Neuronal stem cell (in vitro differentiated cells): ENCODE measurements around the gene DUSP2.

ENCODE experiments used
- DNase-seq: peaks from one replicate; pipeline ENCODE4 v3.0.0-alpha.2; 2013; ENCODE audit warnings: low spot score
- H2AFZ ChIP-seq: one replicate; pipeline ENCODE4 v1.6.1; 2013; ENCODE audit warnings: mild to moderate bottlenecking, low read length, inconsistent platforms
- H2AK5ac ChIP-seq: 2 replicates; pipeline ENCODE4 v1.6.1; 2013; ENCODE audit warnings: low read depth, mild to moderate bottlenecking, inconsistent platforms, low read length, moderate library complexity, mixed read lengths
- H2BK120ac ChIP-seq: 2 replicates; pipeline ENCODE4 v1.6.1; 2013; ENCODE audit warnings: low read depth, mild to moderate bottlenecking, inconsistent platforms, low read length, moderate library complexity, mixed read lengths
- H2BK12ac ChIP-seq: one replicate; pipeline ENCODE4 v1.6.1; 2013; ENCODE audit warnings: low read length, inconsistent platforms
- H2BK15ac ChIP-seq: 2 replicates; pipeline ENCODE4 v1.6.1; 2013; ENCODE audit warnings: mild to moderate bottlenecking, low read length, inconsistent platforms, mixed read lengths
- H2BK5ac ChIP-seq: one replicate; pipeline ENCODE4 v1.6.1; 2013; ENCODE audit warnings: inconsistent platforms, mild to moderate bottlenecking, low read length, moderate library complexity
- H3K14ac ChIP-seq: one replicate; pipeline ENCODE4 v1.6.1; 2013; ENCODE audit warnings: low read length, inconsistent platforms
- H3K18ac ChIP-seq: 2 replicates; pipeline ENCODE4 v1.6.1; 2013; ENCODE audit warnings: low read length, inconsistent platforms
- H3K23ac ChIP-seq: 2 replicates; pipeline ENCODE4 v1.6.1; 2013; ENCODE audit warnings: low read depth, mild to moderate bottlenecking, mixed read lengths, low read length, inconsistent platforms; ENCODE audit not compliant: poor library complexity
- H3K27ac ChIP-seq: replicated peaks from 3 replicates; pipeline ENCODE4 v1.5.1; 2013; ENCODE audit warnings: low read length, inconsistent platforms
- H3K27me3 ChIP-seq, 3 experiments: 2 replicates each; pipeline ENCODE4 v1.6.1; 2013; ENCODE audit warnings: low read length in 3 of 3, mild to moderate bottlenecking in 2 of 3, inconsistent platforms in 1 of 3, low read depth in 1 of 3, mixed read lengths in 1 of 3, moderate library complexity in 1 of 3; ENCODE audit not compliant: control insufficient read depth in 3 of 3, insufficient read depth in 3 of 3
- H3K36me3 ChIP-seq, 2 donors: replicated peaks in 1 of 2; 2 replicates each; pipeline ENCODE4 v1.6.1; 2013; ENCODE audit warnings: low read length in 2 of 2; ENCODE audit not compliant: control insufficient read depth in 2 of 2, insufficient read depth in 2 of 2
- H3K4ac ChIP-seq: 2 replicates; pipeline ENCODE4 v1.6.1; 2013; ENCODE audit warnings: inconsistent platforms, mild to moderate bottlenecking, low read length, moderate library complexity
- H3K4me1 ChIP-seq, 2 donors: 1 replicate in 1 of 2; 2 replicates in 1 of 2; pipeline ENCODE4 v1.6.1; 2013; ENCODE audit warnings: low read length in 2 of 2, low read depth in 1 of 2; ENCODE audit not compliant: control insufficient read depth in 2 of 2, insufficient read depth in 1 of 2
- H3K4me2 ChIP-seq: one replicate; pipeline ENCODE4 v1.6.1; 2013; ENCODE audit warnings: mild to moderate bottlenecking, low read length, inconsistent platforms; ENCODE audit not compliant: insufficient read depth, poor library complexity, severe bottlenecking
- H3K4me3 ChIP-seq, 2 donors: 2 replicates each; pipeline ENCODE4 v1.5.1; 2013; ENCODE audit warnings: low read length in 2 of 2, mild to moderate bottlenecking in 2 of 2, inconsistent platforms in 1 of 2, moderate library complexity in 1 of 2
- H3K79me1 ChIP-seq: one replicate; pipeline ENCODE4 v1.6.1; 2013; ENCODE audit warnings: low read depth, mild to moderate bottlenecking, inconsistent platforms, low read length, moderate library complexity
- H3K9ac ChIP-seq: one replicate; pipeline ENCODE4 v1.6.1; 2013; ENCODE audit warnings: mild to moderate bottlenecking, low read depth, low read length, inconsistent platforms; ENCODE audit not compliant: poor library complexity
- H3K9me3 ChIP-seq, 2 donors: replicated peaks in 1 of 2; 2 replicates each; pipeline versions ENCODE3 to v1.6.1; 2013; ENCODE audit warnings: low read length in 2 of 2, mild to moderate bottlenecking in 2 of 2, inconsistent platforms in 1 of 2, low read depth in 1 of 2, mixed read lengths in 1 of 2, moderate library complexity in 1 of 2; ENCODE audit not compliant: control insufficient read depth in 2 of 2, insufficient read depth in 1 of 2
- H4K8ac ChIP-seq: one replicate; pipeline ENCODE4 v1.6.1; 2013; ENCODE audit warnings: low read depth, mild to moderate bottlenecking, inconsistent platforms, low read length, moderate library complexity
- H4K91ac ChIP-seq: one replicate; pipeline ENCODE4 v1.6.1; 2013; ENCODE audit warnings: low read length, low read depth, mild to moderate bottlenecking, inconsistent platforms; ENCODE audit not compliant: poor library complexity
- WGBS, 2 donors: extraction: QIAGEN DNeasy Blood & Tissue Kit; methylation state at CpG; one replicate each; pipeline ENCODE4 v1.1.7; 2013; ENCODE audit warnings: missing lambda C conversion rate in 2 of 2, mixed read lengths in 1 of 2; ENCODE audit not compliant: insufficient read length in 2 of 2, insufficient replicate concordance in 1 of 2; ENCODE audit errors: extremely low coverage in 2 of 2; 5-methylcytosine and 5-hydroxymethylcytosine counted together

DUSP2 gene

GRCh38 chr2:96116424-96116878, 28.8 kb downstream of the DUSP2 start, which contains the start of gene ADRA2B:
Gene ADRA2B (minus strand): TSS chr2:96116571. CDS start chr2:96116149, 422 bp downstream.
- no peak within 1 kb of the TSS for H3K27ac ChIP-seq
- peaks cover 2 to 83% (median 17%) of the 10 kb centered on the region in 3 experiments for H3K27me3 ChIP-seq
- peak within 1 kb of the TSS; percentile 95 for H2AK5ac ChIP-seq
- WGBS, 2 donors, result no CpG with 5 or more reads among the region's 64 CpGs
- H3K18ac ChIP-seq, result peak within 1 kb of the TSS; percentile 96
- peak within 1 kb of the TSS; percentile 24 for H3K4ac ChIP-seq
- H3K4me2 ChIP-seq, result peak within 1 kb of the TSS; percentile 79
- peak; percentile 71 for DNase-seq
- peak within 1 kb of the TSS; percentile 66 for H2BK5ac ChIP-seq
- H2BK12ac ChIP-seq, result peak within 1 kb of the TSS; percentile 99
- no peak within 1 kb of the TSS for H2BK120ac ChIP-seq
- peak within 1 kb of the TSS; percentile 75 for H4K8ac ChIP-seq
- peaks cover 6 to 8% of the 10 kb centered on the region in 2 donors for H3K4me1 ChIP-seq
- H3K36me3 ChIP-seq, result no peaks in the 10 kb centered on the region
- peaks cover 11 to 14% of the 10 kb centered on the region in 2 donors for H3K9me3 ChIP-seq
- H2BK15ac ChIP-seq, result peak within 1 kb of the TSS; percentile 99
- peak within 1 kb of the TSS; percentile 31 to 80 for H3K4me3 ChIP-seq
- peak within 1 kb of the TSS; percentile 99 for H3K23ac ChIP-seq
- H3K14ac ChIP-seq, result peak within 1 kb of the TSS; percentile 83
- peak within 1 kb of the TSS; percentile 66 for H3K9ac ChIP-seq
- no peak within 1 kb of the TSS for H4K91ac ChIP-seq
- peak within 1 kb of the TSS; percentile 89 for H2AFZ ChIP-seq
- peaks cover 7% of the 10 kb centered on the region for H3K79me1 ChIP-seq

GRCh38 chr2:96115631-96116423, 29.4 kb downstream of the DUSP2 start:
- peaks cover 11 to 14% of the 10 kb centered on the region in 2 donors for H3K9me3 ChIP-seq
- WGBS, 2 donors, result no CpG with 5 or more reads among the region's 77 CpGs
- H2BK120ac ChIP-seq, result no peak overlapping the region
- peak overlapping the region; percentile 99 for H3K23ac ChIP-seq
- H2BK15ac ChIP-seq, result peak overlapping the region; percentile 99
- peak overlapping the region in 1 of 2 donors; percentile 65 for H3K4me3 ChIP-seq
- H3K4me1 ChIP-seq, result peaks cover 6 to 8% of the 10 kb centered on the region in 2 donors
- H2AK5ac ChIP-seq, result peak overlapping the region; percentile 95
- H3K18ac ChIP-seq, result peak overlapping the region; percentile 96
- peaks cover 7% of the 10 kb centered on the region for H3K79me1 ChIP-seq
- DNase-seq, result no peak
- H4K8ac ChIP-seq, result peak overlapping the region; percentile 75
- peak overlapping the region; percentile 83 for H3K14ac ChIP-seq
- peak overlapping the region; percentile 66 for H3K9ac ChIP-seq
- peak overlapping the region; percentile 66 for H2BK5ac ChIP-seq
- H3K4me2 ChIP-seq, result peak overlapping the region; percentile 75
- H2BK12ac ChIP-seq, result peak overlapping the region; percentile 99
- peak overlapping the region; percentile 89 for H2AFZ ChIP-seq
- H3K27ac ChIP-seq, result no peak overlapping the region
- peaks cover 2 to 77% (median 17%) of the 10 kb centered on the region in 3 experiments for H3K27me3 ChIP-seq
- H4K91ac ChIP-seq, result no peak overlapping the region
- H3K36me3 ChIP-seq, result no peaks in the 10 kb centered on the region
- H3K4ac ChIP-seq, result peak overlapping the region; percentile 24

- Histone ChIP-seq H3K14ac (peak overlapping the region; percentile 74), H3K18ac (peak overlapping the region; percentile 39), H3K4me2 (no peak overlapping the region), H2AK5ac (peak overlapping the region; percentile 95), H2BK12ac (no peak overlapping the region), H2AFZ (no peak overlapping the region), H2BK5ac (peak overlapping the region; percentile 73), H2BK120ac (peak overlapping the region; percentile 43), H3K4me3 (peak overlapping the region in 1 of 2 donors; percentile 46), H3K27me3 (peaks cover 2 to 70% (median 17%) of the 10 kb centered on the region in 3 experiments), H3K9me3 (peaks cover 11 to 14% of the 10 kb centered on the region in 2 donors), H3K36me3 (no peaks in the 10 kb centered on the region), H3K79me1 (peaks cover 7% of the 10 kb centered on the region), H3K4ac (peak overlapping the region; percentile 24), H3K27ac (no peak overlapping the region), H2BK15ac (peak overlapping the region; percentile 99), H4K8ac (peak overlapping the region; percentile 8), H3K4me1 (peaks cover 5 to 6% of the 10 kb centered on the region in 2 donors), H3K9ac (no peak overlapping the region), H4K91ac (no peak overlapping the region), H3K23ac (peak overlapping the region; percentile 99)
- DNase-seq, result no peak
- WGBS, 2 donors, result no CpG with 5 or more reads among the region's 24 CpGs
These were observed 30.2 kb downstream of the DUSP2 start for GRCh38 chr2:96114903-96115581.
